ENCODE results near the gene ARHGAP6. TPM values are rescaled to one million over a fixed set of nuclear protein-coding genes. Genes with fewer than 3 reads are reported as not detected.

ARHGAP6 gene
- total and polyA plus RNA-seq, 9 of the 15 experiments (the other 6 are each of a cell fraction or from before 2014, with no cell fraction given), result 12.5 to 63.6 (median 41.8) TPM

DNA sequence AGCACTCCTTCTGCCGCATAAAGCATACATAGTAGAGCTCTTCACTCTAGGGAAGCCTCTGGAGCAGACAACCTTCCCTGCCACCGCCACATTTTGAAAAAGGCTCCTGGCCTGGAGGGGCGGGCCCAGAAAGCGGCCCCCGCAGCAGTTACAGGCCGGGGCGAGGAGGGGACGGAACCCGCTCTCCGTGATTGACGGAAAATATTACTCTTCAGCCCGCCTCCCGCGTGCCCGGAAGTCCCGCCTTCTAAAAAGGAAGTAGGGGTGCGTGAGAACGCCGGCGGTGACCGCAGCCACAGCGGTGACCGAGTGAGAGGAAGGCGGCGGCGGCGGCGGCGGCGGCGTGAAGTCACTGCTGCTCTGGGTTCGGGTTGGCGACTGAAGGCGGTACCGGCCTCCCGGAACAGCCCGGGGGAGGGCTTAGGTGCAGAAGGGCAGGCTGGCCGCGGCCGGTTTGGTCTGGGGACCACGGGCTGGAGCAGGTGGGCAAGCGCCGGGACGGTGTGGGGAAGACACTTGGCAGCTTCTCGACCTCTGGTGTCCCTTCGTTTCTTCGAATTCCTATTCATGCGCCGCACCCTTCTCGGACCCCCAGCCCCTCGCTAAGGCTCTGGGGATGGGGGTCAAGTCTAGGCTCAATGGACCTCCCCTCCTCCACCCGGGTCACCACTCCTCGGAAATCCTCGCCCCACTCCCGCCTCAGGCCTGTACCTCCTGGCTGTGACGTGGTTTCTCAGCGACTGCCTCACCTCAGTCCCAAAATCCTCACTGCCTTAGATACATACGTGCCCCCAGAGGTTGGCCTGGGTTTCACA, 554.5 kb downstream of the ARHGAP6 start, which contains the start of gene HCCS (continued):
- TF ChIP-seq, protein P1, sequence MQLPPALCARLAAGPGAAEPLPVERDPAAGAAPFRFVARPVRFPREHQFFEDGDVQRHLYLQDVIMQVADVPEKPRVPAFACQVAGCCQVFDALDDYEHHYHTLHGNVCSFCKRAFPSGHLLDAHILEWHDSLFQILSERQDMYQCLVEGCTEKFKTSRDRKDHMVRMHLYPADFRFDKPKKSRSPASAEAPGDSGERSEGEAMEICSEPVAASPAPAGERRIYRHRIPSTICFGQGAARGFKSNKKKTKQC (CRISPR knock-in tag; IDR thresholded peaks at IDR 0.05), result peak; percentile 68; the same call in 1 of the 2 replicates
- peak; percentile 30; the same call in 1 of the 2 replicates for TF ChIP-seq ZBTB7A (IDR thresholded peaks at IDR 0.05; ENCODE audit: borderline replicate concordance, control insufficient read depth, low read depth, low read length)
- TF ChIP-seq HMG20B (CRISPR knock-in tag; IDR thresholded peaks at IDR 0.05), result no peak
- TF ChIP-seq, protein P2, sequence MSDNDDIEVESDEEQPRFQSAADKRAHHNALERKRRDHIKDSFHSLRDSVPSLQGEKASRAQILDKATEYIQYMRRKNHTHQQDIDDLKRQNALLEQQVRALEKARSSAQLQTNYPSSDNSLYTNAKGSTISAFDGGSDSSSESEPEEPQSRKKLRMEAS (CRISPR knock-in tag; IDR thresholded peaks at IDR 0.05), result peak; percentile 73
- TF ChIP-seq, protein P3, sequence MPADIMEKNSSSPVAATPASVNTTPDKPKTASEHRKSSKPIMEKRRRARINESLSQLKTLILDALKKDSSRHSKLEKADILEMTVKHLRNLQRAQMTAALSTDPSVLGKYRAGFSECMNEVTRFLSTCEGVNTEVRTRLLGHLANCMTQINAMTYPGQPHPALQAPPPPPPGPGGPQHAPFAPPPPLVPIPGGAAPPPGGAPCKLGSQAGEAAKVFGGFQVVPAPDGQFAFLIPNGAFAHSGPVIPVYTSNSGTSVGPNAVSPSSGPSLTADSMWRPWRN (IDR thresholded peaks at IDR 0.05; ENCODE audit: low read depth), result no peak
- no peak for TF ChIP-seq NFIX (CRISPR knock-in tag; IDR thresholded peaks at IDR 0.05; ENCODE audit: low read depth)
- TF ChIP-seq ZSCAN29 (IDR thresholded peaks at IDR 0.05), result no peak
- TF ChIP-seq ZNF699 (CRISPR knock-in tag; IDR thresholded peaks at IDR 0.05; ENCODE audit: insufficient replicate concordance), result no peak
- no peak for TF ChIP-seq ZNF449 (CRISPR knock-in tag; IDR thresholded peaks at IDR 0.05)
- TF ChIP-seq MAZ (CRISPR knock-in tag; conservative IDR thresholded peaks at IDR 0.05 in 1 of 2, IDR thresholded peaks at IDR 0.05 in 1 of 2), result peak in 1 of 2 experiments; percentile 49; a peak in 3 of 4 replicates
- no peak for TF ChIP-seq BRF1 (IDR thresholded peaks at IDR 0.05; ENCODE audit: borderline replicate concordance, extremely low read depth, insufficient read length)
- TF ChIP-seq CHCHD3 (CRISPR knock-in tag; IDR thresholded peaks at IDR 0.05), result peak; percentile 33; the same call in 1 of the 2 replicates
- no peak for TF ChIP-seq HNRNPH1 (optimal IDR thresholded peaks at IDR 0.05; ENCODE audit: low read depth, low read length)
- TF ChIP-seq CREB1 (IDR thresholded peaks at IDR 0.05), result peak; percentile 85
- TF ChIP-seq CREB1 (CRISPR knock-in tag; IDR thresholded peaks at IDR 0.05), result peak; percentile 79
- TF ChIP-seq, protein P4, sequence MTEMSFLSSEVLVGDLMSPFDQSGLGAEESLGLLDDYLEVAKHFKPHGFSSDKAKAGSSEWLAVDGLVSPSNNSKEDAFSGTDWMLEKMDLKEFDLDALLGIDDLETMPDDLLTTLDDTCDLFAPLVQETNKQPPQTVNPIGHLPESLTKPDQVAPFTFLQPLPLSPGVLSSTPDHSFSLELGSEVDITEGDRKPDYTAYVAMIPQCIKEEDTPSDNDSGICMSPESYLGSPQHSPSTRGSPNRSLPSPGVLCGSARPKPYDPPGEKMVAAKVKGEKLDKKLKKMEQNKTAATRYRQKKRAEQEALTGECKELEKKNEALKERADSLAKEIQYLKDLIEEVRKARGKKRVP (CRISPR knock-in tag; IDR thresholded peaks at IDR 0.05), result no peak
- 0 out of 2 replicates have a peak, but pooled peaks have one; percentile 34 for TF ChIP-seq GTF2E2 (tag; IDR thresholded peaks at IDR 0.05)
- 0 out of 2 replicates have a peak, but pooled peaks have one; percentile 5 for TF ChIP-seq JUN (IDR thresholded peaks at IDR 0.05; ENCODE audit: borderline replicate concordance, low read depth, low read length)
- TF ChIP-seq JUN (CRISPR knock-in tag; IDR thresholded peaks at IDR 0.05; ENCODE audit: borderline replicate concordance), result no peak
- TF ChIP-seq, protein P5, sequence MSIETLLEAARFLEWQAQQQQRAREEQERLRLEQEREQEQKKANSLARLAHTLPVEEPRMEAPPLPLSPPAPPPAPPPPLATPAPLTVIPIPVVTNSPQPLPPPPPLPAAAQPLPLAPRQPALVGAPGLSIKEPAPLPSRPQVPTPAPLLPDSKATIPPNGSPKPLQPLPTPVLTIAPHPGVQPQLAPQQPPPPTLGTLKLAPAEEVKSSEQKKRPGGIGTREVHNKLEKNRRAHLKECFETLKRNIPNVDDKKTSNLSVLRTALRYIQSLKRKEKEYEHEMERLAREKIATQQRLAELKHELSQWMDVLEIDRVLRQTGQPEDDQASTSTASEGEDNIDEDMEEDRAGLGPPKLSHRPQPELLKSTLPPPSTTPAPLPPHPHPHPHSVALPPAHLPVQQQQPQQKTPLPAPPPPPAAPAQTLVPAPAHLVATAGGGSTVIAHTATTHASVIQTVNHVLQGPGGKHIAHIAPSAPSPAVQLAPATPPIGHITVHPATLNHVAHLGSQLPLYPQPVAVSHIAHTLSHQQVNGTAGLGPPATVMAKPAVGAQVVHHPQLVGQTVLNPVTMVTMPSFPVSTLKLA (conservative IDR thresholded peaks at IDR 0.05), result peak in 1 of 2 experiments; percentile 75; a peak in 3 of 4 replicates
- no peak for TF ChIP-seq ZNF583 (CRISPR knock-in tag; IDR thresholded peaks at IDR 0.05)
